ENCODE measurements around the gene CFHR2. TPM values are rescaled to one million over a fixed set of nuclear protein-coding genes. Genes with fewer than 3 reads are reported as not detected.

The CFHR2 gene
- total RNA-seq, 2 experiments from 2014 or later, result not detected

Other genes with a start within 250 kb of the CFHR2 start
- not detected for gene CFHR3, start 168.9 kb upstream of the CFHR2 start, total RNA-seq
- gene CFHR1, start 124.0 kb upstream of the CFHR2 start, total RNA-seq, result not detected
- gene CFHR4, start 55.7 kb upstream of the CFHR2 start, total RNA-seq, result not detected
- gene CFHR5, start 33.8 kb downstream of the CFHR2 start, total RNA-seq, result not detected
- not detected for gene F13B, start 123.5 kb downstream of the CFHR2 start, total RNA-seq
- gene ASPM, start 202.9 kb downstream of the CFHR2 start, total RNA-seq, result 10 to 100 TPM; 87.5 to 87.9 TPM